ENCODE measurements around the gene KLHDC2. TPM values are rescaled to one million over a fixed set of nuclear protein-coding genes. Genes with fewer than 3 reads are reported as not detected.
"Not testable (repeated sequence)": the region's sequence is repeated elsewhere in the genome, so short reads cannot be mapped to it uniquely, and the experiment has no call there.

The KLHDC2 gene
- total RNA-seq, 4 donors from 2014 or later: 21.1 to 56.1 (median 41.5) TPM

DNA sequence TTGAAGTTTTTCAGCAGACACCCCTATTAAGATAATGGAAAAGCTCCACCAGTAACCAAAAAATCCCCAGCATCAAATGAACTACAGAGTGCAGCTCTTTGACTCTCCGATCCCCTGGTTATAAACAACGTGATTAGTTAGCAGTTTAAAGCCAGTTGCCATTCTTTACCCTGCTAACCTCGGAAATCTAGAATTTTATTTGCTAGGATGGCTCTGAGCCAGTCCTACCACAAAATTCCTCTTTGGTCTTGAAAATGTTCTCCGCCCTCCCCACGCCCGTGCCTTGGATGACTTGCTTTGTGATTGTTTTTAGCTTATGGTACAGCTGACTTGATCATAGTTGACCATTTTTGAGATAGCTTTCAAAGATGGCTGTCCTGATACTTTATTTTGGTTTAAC is 1.2 kb downstream of the KLHDC2 start:
- TF ChIP-seq, protein P1, sequence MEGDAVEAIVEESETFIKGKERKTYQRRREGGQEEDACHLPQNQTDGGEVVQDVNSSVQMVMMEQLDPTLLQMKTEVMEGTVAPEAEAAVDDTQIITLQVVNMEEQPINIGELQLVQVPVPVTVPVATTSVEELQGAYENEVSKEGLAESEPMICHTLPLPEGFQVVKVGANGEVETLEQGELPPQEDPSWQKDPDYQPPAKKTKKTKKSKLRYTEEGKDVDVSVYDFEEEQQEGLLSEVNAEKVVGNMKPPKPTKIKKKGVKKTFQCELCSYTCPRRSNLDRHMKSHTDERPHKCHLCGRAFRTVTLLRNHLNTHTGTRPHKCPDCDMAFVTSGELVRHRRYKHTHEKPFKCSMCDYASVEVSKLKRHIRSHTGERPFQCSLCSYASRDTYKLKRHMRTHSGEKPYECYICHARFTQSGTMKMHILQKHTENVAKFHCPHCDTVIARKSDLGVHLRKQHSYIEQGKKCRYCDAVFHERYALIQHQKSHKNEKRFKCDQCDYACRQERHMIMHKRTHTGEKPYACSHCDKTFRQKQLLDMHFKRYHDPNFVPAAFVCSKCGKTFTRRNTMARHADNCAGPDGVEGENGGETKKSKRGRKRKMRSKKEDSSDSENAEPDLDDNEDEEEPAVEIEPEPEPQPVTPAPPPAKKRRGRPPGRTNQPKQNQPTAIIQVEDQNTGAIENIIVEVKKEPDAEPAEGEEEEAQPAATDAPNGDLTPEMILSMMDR (IDR thresholded peaks at IDR 0.05): no peak
- no peak for TF ChIP-seq POLR2A (IDR thresholded peaks at IDR 0.05)
- Histone ChIP-seq H3K27me3 (no peaks in the 10 kb centered on the region), H3K27ac (peak overlapping the region; percentile 94 to 100 (median 97)), H3K4me1 (peaks cover 12 to 41% (median 19%) of the 10 kb centered on the region in 3 donors), H3K9me3 (no peaks in the 10 kb centered on the region), H3K4me3 (peak overlapping the region; percentile 80 to 99 (median 93)), H3K36me3 (peaks cover 0 to 25% (median 0%) of the 10 kb centered on the region in 3 donors)
- DNase-seq: no peak
- intact Hi-C loops (cut with DNase I): loop anchor here (5.0 kb wide), 1 partner anchor 137 kb away; no protein-coding TSS in a partner anchor
- 11 to 13% methylated on average over 6 of the region's 6 CpGs for WGBS, 2 donors

DNA sequence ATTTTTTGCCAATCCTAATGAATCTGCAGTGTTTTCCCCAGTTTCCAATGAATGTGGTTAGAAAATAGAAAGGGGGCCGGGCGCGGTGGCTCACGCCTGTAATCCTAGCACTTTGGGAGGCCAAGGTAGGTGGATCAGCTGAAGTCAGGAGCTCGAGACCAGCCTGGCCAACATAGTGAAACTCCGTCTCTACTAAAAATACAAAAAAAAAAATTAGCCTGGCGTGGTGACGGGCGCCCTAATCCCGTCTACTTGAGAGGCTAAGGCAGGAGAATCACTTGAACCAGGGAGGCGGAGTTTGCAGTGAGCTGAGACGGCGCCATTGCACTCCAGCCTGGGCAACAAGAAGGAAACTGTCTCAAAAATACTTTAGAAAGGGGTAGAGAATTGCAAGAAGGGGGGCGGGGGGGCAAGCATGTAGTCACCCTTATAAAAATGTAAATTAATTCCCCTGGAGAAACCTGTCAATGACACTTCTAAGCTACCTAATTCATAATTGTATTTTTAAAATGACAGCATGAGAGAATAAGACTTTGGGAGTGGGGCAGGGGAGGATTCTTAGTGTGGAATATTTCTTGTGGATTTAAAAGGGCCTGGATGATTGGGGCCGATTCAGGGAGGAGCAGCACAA is 1.7 kb downstream of the KLHDC2 start:
- peaks cover 0 to 31% (median 0%) of the 10 kb centered on the region in 3 donors for H3K36me3 ChIP-seq
- peaks cover 12 to 41% (median 19%) of the 10 kb centered on the region in 3 donors for H3K4me1 ChIP-seq
- no peak for DNase-seq
- H3K27ac ChIP-seq: peak overlapping the region; percentile 94 to 100 (median 97)
- no peaks in the 10 kb centered on the region for H3K27me3 ChIP-seq
- TF ChIP-seq, protein P1 (IDR thresholded peaks at IDR 0.05): no peak
- no peak for TF ChIP-seq POLR2A (IDR thresholded peaks at IDR 0.05)
- H3K4me3 ChIP-seq: peak overlapping the region in 3 of 4 donors; percentile 80 to 99 (median 87)
- 35 to 64% methylated on average over 8 to 15 of the region's 15 CpGs for WGBS, 2 donors
- H3K9me3 ChIP-seq: no peaks in the 10 kb centered on the region
- intact Hi-C loops (cut with DNase I): loop anchor here (5.0 kb wide), 1 partner anchor 137 kb away; no protein-coding TSS in a partner anchor

DNA sequence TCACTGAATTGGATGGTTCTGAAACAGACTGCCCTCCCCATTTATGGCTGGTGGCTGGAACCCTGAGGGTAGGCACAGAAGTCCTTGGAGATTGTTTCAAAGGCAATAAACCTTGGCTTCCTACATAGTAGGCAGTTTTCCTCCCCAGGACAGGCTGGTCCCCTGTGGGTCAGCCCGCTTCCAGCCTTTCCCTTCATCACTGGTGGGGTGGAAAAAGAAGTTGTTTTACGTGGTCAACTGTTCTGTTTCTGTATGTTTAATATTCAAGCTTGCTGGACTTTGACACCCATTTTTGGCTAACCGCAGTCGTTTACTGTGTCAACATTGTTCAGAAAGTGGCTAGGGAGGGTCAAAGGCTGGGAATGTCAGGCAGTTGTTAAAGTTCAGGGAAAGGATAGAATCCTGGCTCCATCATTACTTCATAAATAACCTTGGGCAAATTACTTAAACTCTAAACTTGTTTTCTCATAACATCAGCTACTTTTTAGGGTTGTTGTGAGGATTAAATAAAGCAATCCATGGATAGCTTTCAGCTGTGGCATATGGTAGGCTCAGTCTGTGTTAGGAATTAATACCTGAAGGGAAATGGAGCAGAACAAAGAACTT is 2.4 kb downstream of the KLHDC2 start:
- Histone ChIP-seq H3K27me3 (no peaks in the 10 kb centered on the region), H3K4me3 (peak overlapping the region in 3 of 4 donors; percentile 80 to 99 (median 87)), H3K36me3 (peaks cover 0 to 37% (median 0%) of the 10 kb centered on the region in 3 donors), H3K27ac (peak overlapping the region; percentile 94 to 100 (median 97)), H3K9me3 (no peaks in the 10 kb centered on the region), H3K4me1 (peaks cover 12 to 41% (median 19%) of the 10 kb centered on the region in 3 donors)
- DNase-seq: no peak
- TF ChIP-seq POLR2A (IDR thresholded peaks at IDR 0.05): no peak
- TF ChIP-seq, protein P1 (IDR thresholded peaks at IDR 0.05): no peak
- intact Hi-C loops (cut with DNase I): no loop called here
- 51 to 69% methylated on average over 3 to 4 of the region's 4 CpGs for WGBS, 2 donors

DNA sequence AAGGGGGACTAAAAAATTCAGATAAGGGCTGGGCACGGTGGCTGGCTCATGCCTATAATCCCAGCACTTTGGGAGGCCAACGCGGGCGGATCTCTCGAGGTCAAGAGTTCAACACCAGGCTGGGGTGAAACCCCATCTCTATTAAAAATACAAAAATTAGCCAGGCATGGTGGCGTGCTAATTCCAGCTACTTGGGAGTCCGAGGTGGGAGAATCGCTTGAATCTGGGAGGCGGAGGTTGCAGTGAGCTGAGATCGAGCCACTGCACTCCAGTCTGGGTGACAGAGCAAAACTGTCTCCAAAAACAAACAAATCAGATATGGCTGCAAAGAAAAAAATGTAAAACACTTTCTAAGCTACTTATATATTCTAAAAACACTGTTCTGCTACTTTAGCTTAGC is 3.7 kb downstream of the KLHDC2 start:
- H3K9me3 ChIP-seq; H3K27me3 ChIP-seq; H3K27ac ChIP-seq; intact Hi-C loops (cut with DNase I); DNase-seq; H3K4me3 ChIP-seq: not testable (repeated sequence)
- Histone ChIP-seq H3K36me3 (peaks cover 0 to 51% (median 0%) of the 10 kb centered on the region in 3 donors), H3K4me1 (peaks cover 12 to 39% (median 19%) of the 10 kb centered on the region in 3 donors)
- WGBS, 2 donors: 89 to 90% methylated on average over 10 of the region's 10 CpGs

DNA sequence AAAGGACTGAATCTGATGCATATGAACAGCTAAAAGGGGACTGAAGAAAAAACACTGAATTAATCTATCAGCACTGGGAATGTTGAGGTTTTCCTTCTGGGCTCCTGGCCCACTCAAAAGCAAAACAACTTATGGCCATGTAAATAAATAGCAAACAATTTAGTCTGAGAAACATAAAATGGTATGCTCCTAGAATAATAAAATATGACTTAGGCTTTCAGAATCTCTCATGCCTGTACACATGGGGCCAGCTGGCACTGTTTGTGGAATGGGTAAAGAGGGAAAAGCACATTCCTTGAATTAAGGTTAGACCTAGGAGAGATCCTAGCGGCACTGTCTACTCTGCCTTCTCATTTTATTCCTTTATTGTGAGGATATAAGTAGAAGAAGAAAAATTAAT is 6.2 kb downstream of the KLHDC2 start:
- Histone ChIP-seq H3K9me3 (no peaks in the 10 kb centered on the region), H3K27me3 (no peaks in the 10 kb centered on the region), H3K4me3 (no peak overlapping the region), H3K4me1 (peaks cover 12 to 27% (median 16%) of the 10 kb centered on the region in 3 donors), H3K27ac (no peak overlapping the region), H3K36me3 (peaks cover 0 to 75% (median 13%) of the 10 kb centered on the region in 3 donors)
- DNase-seq: no peak
- WGBS, 2 donors: 81 to 96% methylated on average over 1 of the region's 1 CpG
- TF ChIP-seq POLR2A (IDR thresholded peaks at IDR 0.05): no peak
- TF ChIP-seq, protein P1 (IDR thresholded peaks at IDR 0.05): no peak
- intact Hi-C loops (cut with DNase I): no loop called here

All from esophagus squamous epithelium (tissue), 5 donors.